GM19025 (cell line): Measurements from ENCODE around the gene APOL5.
"Not testable (repeated sequence)": the region's sequence is repeated elsewhere in the genome, so short reads cannot be mapped to it uniquely, and the experiment has no call there.

Source experiments
- ATAC-seq: cut with Tn5 transposase; IDR thresholded peaks from one replicate; pipeline ENCODE4 v1.9.1; 2021; ENCODE audit warnings: mild to moderate bottlenecking, low read depth, moderate library complexity; ENCODE audit not compliant: unreplicated experiment

APOL5 gene

DNA sequence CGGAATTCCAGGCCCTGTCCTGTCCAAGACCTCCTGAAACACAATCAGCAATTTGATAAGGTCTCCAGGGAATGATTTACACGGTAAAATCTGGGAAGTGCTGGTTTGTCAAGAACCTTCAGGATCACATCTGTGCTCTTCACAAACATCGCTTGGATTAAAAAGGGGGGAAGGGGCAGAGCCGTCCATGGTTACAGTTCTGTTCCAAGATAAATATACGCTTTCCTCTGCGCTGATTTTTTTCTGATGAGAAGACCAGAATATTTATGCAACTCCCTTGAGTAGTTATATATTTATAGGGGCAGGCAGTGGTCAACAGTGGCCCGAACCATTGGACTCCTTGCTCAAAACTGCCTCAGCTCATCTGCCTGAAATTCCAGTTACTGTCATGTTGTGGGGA lies 9.2 kb upstream of the APOL5 start:
- ATAC-seq, result no peak

DNA sequence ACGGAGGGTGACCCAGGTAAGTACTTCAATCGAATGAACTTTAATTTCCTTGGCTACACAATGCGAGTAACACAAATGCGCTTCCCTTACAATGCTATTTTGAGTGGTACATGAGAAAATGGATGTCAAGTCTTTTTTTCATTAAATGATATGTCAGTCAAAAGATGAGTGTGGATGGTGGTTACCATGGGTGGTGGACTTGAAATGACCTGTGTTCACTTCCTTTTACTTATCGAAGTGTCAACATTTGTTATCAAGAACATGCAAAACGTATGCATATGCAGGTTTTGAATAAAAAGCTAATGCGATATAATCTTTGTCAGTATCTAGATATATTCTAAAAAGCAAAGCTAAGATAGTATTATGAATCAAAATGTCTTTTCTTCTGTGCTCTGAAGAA lies 8.8 kb upstream of the APOL5 start:
- ATAC-seq, result no peak

DNA sequence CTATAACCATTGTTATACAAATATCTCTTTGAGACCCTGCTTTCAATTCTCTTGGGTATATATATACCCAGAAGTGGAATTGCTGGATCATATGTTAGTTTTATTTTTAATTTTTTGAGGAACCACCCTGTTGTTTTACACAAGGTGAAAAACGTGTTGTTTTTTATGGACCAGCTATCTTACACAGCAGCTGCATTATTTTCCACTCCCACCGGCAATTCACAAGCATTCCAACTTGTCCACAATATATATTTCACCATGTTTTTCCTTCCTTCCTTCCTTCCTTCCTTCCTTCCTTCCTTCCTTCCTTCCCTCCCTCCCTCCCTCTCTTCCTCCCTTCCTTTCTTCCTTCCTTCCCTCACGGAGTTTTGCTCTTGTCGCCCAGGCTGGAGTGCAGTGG lies 6.3 kb upstream of the APOL5 start:
- no peak for ATAC-seq

DNA sequence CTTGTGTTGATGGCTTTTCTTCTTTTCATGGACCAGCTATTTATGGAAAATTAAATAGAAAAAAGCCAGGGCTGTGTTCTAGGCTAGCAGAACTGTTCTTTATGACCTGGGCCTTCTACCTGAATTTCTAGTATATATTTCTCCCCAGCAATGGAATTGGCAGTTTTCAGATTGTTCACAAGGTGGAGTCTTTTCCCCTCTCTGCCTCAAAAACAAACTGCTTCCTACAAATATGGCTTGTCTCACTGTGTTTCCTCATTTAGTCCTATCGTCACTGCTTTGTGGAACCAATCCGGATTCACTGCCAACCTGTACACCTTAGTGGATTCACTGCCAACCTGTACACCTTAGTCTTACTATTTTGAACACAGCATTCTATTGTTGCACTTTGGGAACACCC lies 5.0 kb upstream of the APOL5 start:
- no peak for ATAC-seq

DNA sequence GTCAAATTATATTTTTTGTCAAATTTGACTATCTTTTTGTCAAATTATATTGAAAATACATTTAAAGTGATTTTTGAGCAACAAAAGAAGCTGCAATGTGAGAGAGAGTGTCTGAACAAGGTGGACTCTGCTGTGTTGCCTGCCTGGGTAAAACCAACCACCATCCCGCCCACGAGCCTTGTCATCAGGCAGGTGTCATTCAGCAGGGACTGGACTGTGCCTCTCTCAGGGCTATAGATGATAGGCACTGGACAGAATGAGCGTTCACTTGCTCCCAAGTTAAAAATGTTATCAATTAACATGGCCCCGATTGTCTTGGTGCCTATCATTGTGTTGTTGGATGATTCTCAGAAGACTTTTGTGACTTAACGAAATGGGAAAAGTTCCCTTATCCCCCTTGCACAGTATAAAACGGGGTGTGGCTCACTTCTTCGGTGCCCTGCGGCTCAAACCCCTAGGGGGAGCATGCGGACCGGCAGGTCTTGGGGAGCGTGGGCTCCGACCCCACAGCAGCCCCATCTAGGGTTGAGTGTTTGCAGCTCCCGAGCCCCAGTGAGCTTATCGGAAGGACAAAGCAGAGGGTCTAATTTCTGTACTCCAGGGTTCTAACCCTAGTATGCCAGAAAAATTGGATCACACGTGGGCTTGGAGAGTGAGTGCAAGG lies 1.7 kb downstream of the APOL5 start:
- ATAC-seq, result no peak

DNA sequence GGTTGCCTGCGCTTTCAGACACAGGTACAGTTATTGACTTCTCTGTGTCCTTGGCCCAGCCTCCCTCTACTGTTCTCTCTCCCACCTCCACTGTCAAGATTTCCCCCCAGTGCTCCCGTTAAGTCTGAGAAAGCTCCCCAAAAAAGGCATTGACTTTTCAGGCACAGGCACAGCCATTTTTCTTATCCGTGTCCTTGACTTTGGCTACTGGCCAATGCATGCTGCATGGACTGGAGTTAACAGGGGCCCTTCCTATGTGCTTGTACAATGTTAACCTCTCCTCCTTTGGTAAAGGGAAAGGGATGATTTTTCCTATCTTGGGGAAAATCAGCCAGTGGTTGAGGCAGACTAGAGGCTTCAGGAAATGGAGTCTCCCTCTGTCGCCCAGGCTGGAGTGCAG lies 4.3 kb downstream of the APOL5 start:
- ATAC-seq, result no peak

DNA sequence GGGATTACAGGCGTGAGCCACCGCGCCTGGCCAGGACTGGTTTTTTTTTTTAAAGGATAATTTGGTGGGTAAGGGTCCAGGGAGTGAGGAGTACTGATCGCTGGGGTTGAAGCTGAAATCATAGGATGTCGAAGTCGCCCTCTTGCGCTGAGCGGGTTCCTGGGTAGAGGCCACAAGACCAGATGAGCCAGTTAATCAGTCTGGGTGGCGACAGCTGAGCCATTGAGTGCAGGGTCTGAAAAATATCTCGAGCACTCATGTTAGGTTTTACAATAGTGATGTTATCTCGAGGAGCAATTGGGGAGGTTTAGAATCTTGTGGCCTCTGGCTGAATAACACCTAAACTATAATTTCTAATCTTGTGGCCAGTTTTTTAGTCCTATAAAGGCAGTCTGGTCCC lies 7.8 kb downstream of the APOL5 start:
- no peak for ATAC-seq

DNA sequence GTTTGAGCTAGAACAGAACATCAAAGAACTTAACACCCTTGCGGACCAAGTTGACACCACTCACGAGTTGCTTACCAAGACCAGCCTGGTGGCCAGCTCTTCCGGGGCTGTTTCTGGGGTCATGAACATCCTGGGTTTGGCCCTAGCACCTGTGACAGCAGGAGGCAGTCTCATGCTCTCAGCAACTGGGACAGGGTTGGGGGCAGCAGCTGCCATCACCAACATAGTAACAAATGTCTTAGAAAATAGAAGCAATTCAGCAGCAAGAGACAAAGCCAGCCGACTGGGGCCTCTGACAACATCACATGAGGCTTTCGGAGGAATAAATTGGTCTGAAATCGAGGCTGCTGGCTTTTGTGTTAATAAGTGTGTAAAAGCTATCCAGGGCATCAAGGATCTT lies 8.7 kb downstream of the APOL5 start:
- ATAC-seq, result no peak

DNA sequence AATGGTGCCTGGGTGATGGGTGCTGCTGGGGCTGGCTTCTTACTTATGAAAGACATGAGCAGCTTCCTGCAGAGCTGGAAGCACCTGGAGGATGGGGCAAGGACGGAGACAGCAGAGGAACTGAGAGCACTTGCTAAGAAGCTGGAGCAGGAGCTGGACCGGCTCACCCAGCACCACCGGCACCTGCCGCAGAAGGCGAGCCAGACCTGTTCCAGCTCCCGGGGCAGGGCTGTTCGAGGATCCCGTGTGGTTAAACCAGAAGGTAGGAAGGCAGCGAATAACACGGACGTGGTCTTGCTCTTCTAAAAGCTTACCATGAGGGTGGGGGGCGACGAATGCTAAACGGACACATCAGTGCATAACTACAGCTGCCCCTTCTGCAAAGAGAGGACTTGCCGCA lies 9.3 kb downstream of the APOL5 start:
- no peak for ATAC-seq

DNA sequence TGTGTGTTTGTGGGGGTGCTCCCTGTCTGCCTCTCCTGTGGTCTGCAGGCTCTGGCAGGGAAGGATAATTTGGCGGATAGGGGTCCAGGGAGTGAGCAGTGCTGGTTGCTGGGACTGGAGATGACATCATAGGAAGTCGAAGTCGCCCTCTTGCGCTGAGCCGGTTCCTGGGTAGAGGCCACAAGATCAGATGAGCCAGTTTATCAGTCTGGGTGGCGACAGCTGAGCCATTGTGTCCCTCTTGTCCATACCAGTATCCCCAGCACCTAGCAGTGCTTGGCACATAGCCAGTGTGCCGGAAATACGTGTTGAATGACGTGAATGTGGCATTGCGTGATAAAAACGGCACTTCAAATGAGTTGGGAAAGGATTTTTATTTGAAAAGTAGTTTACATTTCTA lies 9.8 kb downstream of the APOL5 start:
- ATAC-seq, result no peak

DNA sequence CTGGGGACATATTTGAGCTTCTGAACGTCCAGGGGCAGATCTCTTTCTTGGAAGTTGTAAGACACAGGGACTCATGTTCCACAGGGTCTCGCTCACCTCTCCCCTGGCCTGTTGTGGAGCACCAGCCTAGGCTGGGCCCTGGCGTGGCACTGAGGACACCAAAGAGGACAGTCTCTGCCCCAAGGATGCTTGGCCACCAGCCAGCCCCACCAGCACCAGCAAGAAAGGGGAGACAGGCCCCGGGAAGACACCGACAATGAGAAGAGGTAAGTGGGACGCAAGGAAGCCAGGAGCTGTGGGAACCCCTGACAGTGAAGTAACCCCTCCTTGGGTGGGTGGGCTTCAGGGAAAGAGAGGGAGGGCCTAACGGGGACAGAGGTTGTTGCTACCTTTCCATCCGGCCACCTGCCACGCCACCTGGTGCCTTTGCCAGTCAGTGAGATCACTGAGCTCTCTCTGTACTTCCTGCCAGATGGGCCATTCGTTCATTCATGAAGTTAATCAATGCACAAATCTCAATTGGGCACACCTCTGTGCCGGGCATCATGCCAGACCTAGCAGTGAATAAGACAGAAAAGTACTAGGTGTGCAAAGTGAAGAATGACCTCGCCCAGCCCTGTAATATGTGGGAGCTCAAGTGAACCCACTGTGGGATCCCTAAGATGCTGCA lies 11.1 kb downstream of the APOL5 start:
- ATAC-seq, result no peak

DNA sequence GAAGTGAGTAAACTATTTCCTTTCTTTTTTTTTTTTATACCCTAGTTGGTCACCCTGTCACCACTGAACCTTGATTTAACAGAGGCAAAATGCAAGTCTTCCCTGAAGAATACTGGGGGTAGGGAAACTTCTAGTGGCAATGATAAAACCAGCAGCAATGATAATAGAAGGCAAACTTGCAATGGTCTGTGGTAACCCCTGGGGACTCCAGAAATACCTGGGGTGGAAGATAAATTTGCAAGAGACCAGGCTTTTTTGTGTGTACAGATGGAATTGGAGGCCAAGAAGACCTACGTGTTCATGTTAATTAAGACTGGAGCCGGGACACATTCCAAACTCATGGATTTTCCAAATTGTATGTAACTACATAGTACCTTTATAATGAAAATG lies 11.6 kb downstream of the APOL5 start:
- no peak for ATAC-seq

DNA sequence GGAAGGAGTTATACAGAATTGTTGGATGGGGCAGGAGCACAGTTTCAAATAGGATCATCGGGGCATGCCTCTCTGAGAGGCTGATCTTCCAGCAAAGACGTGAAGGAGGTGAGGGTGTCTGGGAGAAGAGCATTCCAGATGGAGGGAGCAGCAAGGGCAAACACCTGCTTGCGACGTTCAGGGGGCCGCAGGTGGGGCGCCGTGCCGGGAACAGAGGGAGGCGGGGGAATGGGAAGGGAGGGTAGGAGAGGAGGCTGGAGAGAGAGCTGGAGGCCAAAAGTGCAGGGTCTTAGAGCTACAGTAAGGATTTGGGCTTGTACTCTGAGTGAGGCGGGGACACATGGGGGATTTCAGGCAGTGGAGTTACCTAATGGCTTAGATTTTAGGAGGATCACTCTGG lies 13.6 kb downstream of the APOL5 start:
- no peak for ATAC-seq

DNA sequence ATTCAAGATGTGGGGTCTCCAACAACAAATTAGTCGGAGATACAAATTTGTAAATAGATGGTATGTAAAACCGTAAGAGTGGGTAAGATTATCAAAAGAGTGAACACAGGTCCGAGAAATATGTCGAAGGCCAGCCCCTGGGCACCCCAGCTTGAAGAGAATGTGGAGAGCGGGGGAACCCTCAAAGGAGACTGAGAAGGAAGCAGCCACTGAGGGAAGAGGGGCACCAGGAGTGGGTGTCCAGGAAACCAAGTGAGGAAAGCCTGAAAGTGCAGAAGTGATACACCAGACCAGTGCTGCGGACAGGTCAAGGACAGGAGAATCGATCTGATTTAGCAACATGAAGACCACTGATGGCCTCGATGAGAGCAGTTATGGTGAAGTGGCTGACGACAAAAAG lies 14.4 kb downstream of the APOL5 start:
- ATAC-seq, result no peak

DNA sequence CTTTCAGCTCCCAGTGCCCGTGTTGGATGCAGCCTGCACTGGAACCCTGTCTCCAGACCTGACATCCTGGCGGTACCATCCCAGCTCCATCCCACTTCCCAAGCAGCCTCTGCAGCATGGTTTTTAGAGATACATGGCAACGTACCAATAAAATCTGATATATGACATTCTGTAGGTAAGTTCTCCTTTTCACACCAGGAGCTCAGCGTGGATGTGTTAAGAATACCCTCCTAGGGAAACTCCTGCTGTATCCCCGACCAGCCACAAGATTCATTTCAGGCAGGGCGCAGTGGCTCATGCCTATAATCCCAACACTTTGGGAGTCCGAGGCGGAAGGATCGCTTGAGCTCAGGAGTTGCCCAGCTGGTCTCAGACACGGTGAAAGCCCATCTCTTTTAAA lies 15.4 kb downstream of the APOL5 start:
- ATAC-seq, result no peak

DNA sequence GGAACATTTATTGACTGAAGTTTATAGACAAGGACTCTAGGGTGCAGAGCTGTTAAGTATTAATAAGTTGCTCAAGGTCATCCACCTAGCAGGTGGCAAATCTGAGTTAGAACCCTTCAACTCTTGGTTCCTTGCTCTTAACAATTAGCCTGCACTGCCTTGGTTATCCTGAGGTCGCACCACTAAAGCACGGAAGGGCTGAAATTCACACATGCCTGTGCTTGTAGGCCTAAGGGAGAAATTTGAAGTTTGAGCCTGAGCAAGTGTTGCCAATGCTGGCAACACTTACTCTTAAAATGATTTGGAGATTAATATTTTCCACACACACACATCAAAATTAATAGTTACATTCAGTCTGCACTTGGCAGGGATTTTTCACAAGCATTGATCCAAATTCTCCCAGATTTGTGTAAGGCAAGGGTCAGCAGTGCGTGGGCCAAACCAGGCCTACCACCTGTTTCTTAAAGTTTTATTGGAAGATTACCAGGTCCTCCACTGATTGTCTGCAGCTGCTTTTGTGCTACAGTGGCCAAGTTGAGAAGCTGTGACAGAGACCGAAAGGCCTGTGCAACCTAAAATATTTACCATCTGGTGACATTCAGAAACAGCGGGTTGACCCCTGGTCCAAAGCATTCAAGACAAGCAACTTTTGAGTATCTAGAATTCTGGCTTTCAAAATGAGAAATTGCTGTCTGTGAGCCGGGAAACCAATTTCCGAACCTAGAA lies 16.3 kb downstream of the APOL5 start:
- no peak for ATAC-seq

DNA sequence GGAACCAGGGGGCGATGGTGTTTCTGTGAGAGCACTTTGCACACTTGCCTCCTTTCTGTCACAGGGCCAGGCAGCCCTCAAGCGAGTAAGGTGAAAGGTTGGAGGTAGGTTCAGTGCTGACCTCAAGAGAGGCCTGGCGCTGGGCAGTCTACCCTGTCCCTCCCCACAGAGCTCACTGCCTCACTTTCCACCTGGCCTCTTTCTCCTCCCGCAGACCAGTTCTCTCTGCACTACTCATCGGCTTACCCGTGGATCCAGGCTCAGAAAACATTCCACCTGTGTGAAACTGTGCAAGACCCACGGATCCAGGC lies 16.8 kb downstream of the APOL5 start:
- no peak for ATAC-seq

DNA sequence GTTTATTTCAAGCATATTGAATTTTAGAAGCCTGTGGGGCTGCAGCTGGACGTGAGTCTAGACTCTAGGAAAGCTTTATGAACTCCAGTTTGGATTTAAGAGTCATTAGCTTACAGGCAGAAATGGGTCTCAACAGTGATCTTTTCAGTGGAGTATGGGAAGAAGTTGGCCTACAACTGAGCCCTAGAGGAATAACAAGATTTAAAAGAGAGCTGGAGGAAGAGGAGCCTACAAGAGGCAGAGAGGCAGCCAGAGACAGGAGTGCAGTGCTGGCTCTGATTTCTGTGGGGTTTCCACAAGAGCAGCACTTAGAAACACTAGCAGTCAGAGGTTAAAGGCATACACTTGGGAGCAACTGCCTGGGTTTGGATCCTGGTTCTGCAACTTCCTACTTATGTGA lies 17.9 kb downstream of the APOL5 start:
- ATAC-seq, result no peak

DNA sequence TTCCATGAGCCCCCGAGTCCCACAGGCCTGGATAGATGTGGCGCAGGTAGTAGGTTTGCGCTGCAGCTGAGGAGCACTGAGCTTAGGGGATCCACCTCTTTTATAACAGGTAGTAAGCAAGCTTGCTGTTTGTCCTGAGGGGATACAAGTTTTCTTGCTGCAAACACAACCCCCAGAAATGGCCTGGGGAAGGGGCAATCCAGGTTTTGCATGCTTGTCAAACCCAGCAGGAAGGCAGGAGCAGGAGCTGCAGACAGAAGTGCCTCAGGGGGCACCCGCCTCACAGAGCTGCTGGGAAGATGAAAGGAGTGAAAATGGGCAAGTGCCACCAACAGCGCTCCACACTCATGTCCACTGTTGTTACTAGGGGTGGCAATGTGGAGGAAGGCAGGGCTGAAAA lies 18.5 kb downstream of the APOL5 start:
- ATAC-seq, result no peak

DNA sequence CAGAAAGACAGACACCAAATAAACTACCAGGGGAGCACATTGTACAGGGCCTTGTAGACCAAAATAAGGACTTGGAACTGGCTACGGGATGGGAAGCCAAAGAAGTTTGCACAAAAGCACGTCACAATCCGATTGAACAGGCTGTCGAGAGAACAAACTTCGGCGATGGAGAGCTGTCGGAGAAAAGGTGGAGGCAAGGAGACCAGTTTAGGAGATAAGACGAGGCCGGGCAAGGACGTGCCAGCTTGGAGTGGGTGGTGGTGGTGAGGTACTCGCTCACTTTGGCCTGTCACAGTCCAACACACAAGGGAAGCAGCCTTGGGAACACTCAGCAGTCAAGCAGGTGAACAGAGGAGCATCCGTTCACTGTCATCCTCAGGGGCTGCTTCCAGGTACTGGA lies 19.0 kb downstream of the APOL5 start:
- no peak for ATAC-seq

DNA sequence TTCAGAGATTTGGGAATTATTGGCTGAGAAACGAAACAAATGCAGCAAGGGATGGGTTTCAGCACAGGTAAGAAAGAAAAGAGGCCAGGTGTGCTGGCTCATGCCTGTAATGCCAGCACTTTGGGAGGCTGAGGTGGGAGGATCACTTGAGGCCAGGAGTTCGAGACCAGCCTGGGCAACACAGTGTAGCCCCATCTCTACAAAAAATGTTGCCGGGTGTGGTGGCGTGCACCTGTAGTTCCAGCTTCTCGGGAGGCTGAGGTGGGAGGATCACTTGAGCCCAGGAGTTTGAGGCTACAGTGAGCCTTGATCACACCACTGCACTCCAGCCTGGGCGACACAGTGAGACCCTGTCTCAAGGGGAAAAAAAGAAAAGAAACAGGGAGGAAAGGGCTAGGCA lies 20.2 kb downstream of the APOL5 start:
- not testable (repeated sequence) for ATAC-seq
